ENCODE data around the gene ORC5.
"Not testable (repeated sequence)": the region's sequence is repeated elsewhere in the genome, so short reads cannot be mapped to it uniquely, and the experiment has no call there.

Gene ORC5

DNA sequence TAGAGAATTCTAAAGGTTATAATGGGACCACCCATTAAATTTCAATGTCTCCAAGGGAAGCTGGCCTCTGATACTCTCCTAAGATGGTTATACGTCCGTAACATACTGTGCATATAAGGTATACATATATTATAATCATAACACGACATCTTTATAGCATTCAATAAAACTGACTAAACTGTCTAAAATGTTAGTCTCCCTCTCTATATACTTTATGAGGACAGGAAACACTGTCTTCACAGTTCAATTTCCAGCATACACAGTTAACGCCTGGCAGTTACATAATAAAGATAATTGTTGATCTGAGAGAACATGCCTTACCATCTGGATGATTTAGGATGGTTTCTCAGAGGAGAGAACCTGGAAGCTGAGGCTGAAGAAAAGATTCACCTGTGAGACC is 1.2 kb upstream of the ORC5 start:
- Mint-ChIP-seq H3K4me1 (peaks cover 21% of the 10 kb centered on the region), H3K27me3 (peaks cover 11% of the 10 kb centered on the region), H3K9me3 (no peaks in the 10 kb centered on the region), H3K27ac (no peak overlapping the region), H3K4me3 (peak overlapping the region in 1 of 2 donors; percentile 98)
- ATAC-seq (no peak), DNase-seq (no peak)

DNA sequence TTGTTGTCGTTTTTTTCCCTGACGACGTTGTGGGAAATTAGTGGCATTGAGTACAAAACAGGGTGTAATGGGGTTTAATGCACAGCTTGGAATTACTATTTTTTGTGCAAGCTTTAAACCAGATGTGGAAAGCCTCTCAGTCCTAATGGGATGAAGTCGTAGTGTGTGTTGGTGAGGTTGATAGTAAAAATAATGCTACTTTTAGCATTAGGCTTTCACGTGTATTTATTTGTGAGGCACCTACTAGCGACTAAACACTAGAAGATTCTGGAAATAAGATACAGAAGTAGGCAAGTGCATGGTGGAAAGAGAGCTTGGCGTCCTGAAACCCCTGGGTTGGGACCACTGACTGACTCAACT is 588 bp upstream of the ORC5 start:
- peaks cover 11% of the 10 kb centered on the region for H3K27me3 Mint-ChIP-seq
- H3K9me3 Mint-ChIP-seq, result no peaks in the 10 kb centered on the region
- no peak for ATAC-seq

DNA sequence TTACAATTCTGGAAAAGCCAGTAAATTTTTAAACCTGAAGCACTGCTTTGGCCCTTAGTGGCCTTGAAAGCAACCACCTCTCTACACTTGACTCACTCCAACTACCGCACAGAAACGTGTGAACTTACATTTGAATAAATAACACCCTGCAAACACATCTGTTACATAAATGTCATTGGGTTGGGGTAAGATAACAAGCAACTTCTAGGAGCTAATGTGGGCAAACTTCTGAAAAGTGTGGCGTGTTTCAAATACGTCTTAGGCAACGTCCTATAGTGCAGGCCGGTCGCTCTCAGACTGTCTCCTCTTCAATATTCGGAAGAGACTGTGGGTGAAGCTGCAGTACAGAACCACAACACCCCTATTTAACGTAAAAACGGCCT is 474 bp downstream of the ORC5 start:
- ATAC-seq, result peak; percentile 62
- Mint-ChIP-seq H3K27ac (peak overlapping the region; percentile 97 to 98), H3K27me3 (peaks cover 11% of the 10 kb centered on the region), H3K4me1 (peaks cover 21% of the 10 kb centered on the region), H3K9me3 (no peaks in the 10 kb centered on the region), H3K4me3 (peak overlapping the region; percentile 96 to 98)
- no peak for DNase-seq

More for the DNA sequence above, 588 bp upstream of the ORC5 start:
- peak overlapping the region; percentile 96 to 98 for H3K4me3 Mint-ChIP-seq
- no peak for DNase-seq
- H3K27ac Mint-ChIP-seq, result peak overlapping the region; percentile 97 to 98
- H3K4me1 Mint-ChIP-seq, result peaks cover 21% of the 10 kb centered on the region

DNA sequence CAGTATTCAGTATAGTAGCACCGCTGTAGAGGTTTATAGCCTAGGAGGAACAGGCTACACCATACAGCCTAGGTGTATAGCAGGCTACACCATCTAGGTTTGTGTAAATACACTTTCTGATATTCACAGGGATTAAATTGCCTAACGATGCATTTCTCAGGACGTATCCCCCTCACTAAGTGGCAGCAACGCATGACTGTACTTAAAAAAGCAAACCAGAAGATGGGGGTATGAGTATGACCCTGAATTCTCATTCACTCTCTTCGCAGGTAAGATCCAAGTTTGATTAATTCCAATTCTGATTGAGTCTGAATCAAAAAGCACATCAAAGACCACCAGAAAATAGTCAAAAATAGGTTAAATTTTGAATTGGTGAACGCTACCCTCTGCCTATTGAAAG is 972 bp downstream of the ORC5 start:
- peaks cover 11% of the 10 kb centered on the region for H3K27me3 Mint-ChIP-seq
- DNase-seq (no peak), ATAC-seq (no peak)
- peaks cover 21% of the 10 kb centered on the region for H3K4me1 Mint-ChIP-seq
- H3K4me3 Mint-ChIP-seq, result peak overlapping the region; percentile 96 to 98
- H3K9me3 Mint-ChIP-seq, result no peaks in the 10 kb centered on the region
- peak overlapping the region; percentile 97 to 98 for H3K27ac Mint-ChIP-seq

DNA sequence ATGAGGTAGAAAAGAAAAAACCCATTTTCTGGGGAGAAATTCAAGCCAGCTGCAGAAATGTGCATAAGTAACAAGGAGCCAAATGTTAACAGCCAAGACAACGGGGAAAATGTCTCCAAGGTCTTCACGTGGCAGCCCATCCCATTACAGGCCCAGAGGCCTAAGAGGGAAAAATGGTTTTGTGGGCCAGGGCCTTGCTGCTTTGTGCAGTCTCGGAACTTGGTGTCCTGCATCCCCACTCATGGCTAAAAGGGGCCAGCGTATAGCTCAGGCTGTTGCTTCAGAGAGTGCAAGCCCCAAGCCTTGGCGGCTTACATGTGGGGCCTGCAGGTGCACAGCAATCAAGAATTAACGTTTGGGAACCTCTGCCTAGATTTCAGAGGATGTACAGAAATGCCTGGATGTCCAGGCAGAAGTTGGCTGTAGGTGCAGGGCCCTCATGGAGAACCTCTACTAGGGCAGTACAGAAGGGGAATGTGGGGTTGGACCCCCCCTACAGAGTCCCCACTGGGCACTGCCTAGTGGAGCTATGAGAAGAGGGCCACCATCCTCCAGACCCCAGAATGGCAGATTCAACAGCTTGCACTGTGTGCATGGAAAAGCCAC is 9.0 kb downstream of the ORC5 start:
- Mint-ChIP-seq H3K4me1 (peaks cover 12% of the 10 kb centered on the region), H3K27ac (no peak overlapping the region), H3K27me3 (no peaks in the 10 kb centered on the region), H3K4me3 (no peak overlapping the region), H3K9me3 (peaks cover 0 to 4% of the 10 kb centered on the region in 2 donors)
- ATAC-seq (no peak), DNase-seq (no peak)

DNA sequence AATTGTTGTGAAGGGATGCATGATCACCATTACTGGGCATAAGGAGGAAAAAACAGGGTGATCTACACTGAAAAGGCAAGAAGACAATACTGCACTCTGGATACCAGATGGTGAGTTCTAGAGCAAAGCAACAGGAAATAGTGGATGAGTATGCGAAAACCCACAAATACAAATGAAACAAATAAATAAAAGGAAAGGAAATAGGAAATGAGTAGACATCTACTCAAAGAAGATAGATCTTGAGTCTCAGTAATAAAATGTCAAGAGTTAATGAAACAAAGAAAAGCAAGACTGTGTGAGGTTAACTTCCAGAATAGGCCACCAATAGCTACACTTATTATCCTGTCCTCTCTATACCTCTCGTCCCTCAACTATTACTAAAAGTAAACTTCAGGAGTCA is 11.7 kb downstream of the ORC5 start:
- peak; percentile 82 for ATAC-seq
- Mint-ChIP-seq H3K9me3 (peaks cover 0 to 4% of the 10 kb centered on the region in 2 donors), H3K27ac (no peak overlapping the region), H3K4me1 (peaks cover 12% of the 10 kb centered on the region), H3K27me3 (no peaks in the 10 kb centered on the region), H3K4me3 (no peak overlapping the region)
- DNase-seq, result no peak

DNA sequence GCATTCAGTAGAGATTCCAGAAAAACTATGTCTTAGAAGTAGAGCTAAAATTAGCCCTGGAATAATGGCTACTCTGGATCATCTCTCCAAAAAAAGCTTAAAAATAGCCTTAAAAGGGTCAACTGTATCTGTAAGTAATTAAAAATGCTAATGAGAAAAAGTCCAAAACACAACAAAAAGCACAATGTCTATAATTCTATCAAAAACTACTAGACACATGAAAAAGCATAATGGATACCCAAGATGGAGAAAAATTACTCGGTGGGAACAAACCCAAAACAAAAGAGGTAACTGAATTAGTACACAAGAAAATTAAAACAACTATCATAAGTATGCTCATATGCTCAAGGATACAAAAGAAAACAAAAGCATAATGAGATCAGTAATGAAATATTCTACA is 15.4 kb downstream of the ORC5 start:
- peaks cover 0 to 7% of the 10 kb centered on the region in 2 donors for H3K9me3 Mint-ChIP-seq
- DNase-seq (no peak), ATAC-seq (no peak)
- no peaks in the 10 kb centered on the region for H3K27me3 Mint-ChIP-seq
- no peak overlapping the region for H3K4me3 Mint-ChIP-seq
- peaks cover 6% of the 10 kb centered on the region for H3K4me1 Mint-ChIP-seq
- no peak overlapping the region for H3K27ac Mint-ChIP-seq

DNA sequence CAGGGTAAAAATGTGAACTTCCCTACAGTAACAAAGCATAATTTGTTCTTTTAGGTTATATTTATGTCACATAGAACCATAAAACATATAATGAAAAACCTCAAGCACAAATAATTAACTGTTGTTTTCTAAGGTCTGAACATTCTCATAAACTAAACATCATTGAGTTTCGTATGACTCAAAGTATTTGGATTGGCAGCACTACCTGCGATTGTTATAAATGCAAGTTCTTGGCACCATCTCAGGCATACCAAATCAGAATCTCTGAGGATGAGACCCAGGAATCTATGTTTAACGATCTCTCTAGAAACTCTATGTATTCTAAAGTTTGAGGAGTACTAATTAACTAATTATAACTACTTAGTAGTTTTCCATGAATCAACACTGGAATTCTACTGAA is 22.5 kb downstream of the ORC5 start:
- Mint-ChIP-seq H3K9me3 (peaks cover 0 to 7% of the 10 kb centered on the region in 2 donors), H3K27me3 (no peaks in the 10 kb centered on the region), H3K4me1 (no peaks in the 10 kb centered on the region), H3K4me3 (no peak overlapping the region), H3K27ac (no peak overlapping the region)
- ATAC-seq (no peak), DNase-seq (no peak)

DNA sequence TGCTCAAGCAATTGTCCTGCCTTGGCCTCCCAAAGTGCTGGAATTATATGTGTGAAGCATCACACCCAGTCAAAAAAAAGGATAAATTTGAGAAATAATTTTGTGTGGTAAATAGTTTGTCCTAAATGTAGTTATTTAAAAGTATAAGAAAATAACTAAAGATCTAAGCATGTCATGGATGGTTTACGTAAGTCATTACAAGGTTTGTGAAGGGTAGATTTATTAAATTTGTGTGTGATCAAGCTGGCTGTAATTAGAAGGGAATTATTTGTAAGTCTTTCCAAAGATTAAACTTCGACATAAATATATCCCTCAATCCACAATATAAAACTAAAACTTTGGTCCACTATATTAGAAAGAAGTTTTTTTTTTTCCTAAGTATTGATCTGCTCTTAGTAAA is 28.6 kb downstream of the ORC5 start:
- Mint-ChIP-seq H3K27me3 (no peaks in the 10 kb centered on the region), H3K27ac (no peak overlapping the region), H3K4me3 (no peak overlapping the region), H3K4me1 (no peaks in the 10 kb centered on the region), H3K9me3 (peaks cover 7 to 10% of the 10 kb centered on the region in 2 donors)
- no peak for ATAC-seq
- no peak for DNase-seq

DNA sequence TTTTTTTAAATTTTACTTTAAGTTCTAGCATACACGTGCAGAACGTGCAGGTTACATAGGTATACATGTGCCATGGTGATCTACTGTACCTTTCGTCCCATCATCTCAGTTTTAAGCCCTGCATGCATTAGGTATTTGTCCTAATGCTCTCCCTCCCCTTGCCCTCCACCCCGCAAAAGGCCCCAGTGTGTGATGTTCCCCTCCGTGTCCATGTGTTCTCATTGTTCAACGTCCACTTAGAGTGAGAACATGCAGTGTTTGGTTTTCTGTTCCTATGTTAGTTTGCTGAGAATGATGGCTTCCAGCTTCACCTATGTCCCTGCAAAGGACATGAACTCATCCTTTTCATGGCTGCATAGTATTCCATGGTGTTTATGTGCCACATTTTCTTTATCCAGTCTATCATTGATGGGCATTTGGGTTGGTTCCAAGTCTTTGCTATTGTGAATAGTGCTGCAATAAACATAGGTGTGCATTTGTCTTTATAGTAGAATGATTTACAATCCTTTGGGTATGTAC is 30.2 kb downstream of the ORC5 start:
- H3K4me1 Mint-ChIP-seq, H3K4me3 Mint-ChIP-seq, H3K27ac Mint-ChIP-seq, H3K27me3 Mint-ChIP-seq, ATAC-seq, DNase-seq: not testable (repeated sequence)
- H3K9me3 Mint-ChIP-seq, result peaks cover 7 to 10% of the 10 kb centered on the region in 2 donors

DNA sequence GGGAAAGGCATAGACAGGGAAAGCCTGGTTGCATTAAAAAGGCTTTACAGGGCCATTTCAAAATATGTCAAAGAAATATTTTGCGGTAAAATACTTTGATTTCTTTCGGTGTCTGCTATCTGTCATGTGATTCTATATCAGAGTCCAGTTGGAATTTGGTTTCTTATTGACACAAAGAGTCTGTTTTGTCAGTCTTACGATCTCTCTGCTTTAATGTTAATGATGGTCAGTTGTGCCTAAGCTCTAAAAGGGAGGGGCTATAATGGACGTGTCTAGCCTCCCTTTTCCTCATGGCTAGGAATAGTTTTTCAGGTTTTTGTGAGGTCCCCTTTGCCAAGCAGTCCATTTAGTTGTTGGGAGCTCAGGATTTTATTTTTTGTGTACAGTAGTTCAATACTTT is 31.5 kb downstream of the ORC5 start:
- H3K4me1 Mint-ChIP-seq, result no peaks in the 10 kb centered on the region
- no peak overlapping the region for H3K4me3 Mint-ChIP-seq
- no peaks in the 10 kb centered on the region for H3K27me3 Mint-ChIP-seq
- DNase-seq, result no peak
- no peak for ATAC-seq
- H3K27ac Mint-ChIP-seq, result no peak overlapping the region
- peaks cover 7 to 10% of the 10 kb centered on the region in 2 donors for H3K9me3 Mint-ChIP-seq

DNA sequence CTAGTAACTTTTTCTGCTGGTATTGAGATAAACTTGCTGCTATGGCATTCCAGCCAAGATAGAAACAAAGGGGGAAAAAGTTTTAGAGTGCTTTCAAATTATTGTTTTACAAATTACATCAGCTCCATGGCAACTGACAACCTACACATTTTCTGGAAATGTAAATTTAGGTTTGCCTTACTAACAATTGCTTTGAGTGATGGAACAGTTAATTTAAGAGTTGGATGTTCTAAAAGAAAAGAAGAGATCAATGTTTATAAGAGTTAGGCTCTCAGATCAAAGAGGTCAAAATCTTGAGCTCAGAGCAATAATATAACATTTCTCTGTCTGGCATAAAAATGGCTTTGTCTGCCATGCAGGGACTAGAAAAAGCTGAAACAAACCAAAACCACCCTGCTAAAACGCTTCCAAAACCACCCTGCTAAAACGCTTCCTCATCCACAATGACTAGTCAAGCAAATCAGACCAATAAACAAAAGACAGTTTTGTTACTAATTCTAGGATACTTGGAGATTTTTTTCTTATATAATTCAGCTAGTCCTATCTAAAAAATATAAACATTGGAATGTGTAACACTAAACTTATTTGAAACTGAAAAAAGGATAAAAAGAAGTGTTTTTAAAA is 32.3 kb downstream of the ORC5 start:
- Mint-ChIP-seq H3K27me3 (no peaks in the 10 kb centered on the region), H3K4me1 (no peaks in the 10 kb centered on the region), H3K4me3 (no peak overlapping the region), H3K27ac (no peak overlapping the region), H3K9me3 (peaks cover 7 to 10% of the 10 kb centered on the region in 2 donors)
- DNase-seq (no peak), ATAC-seq (no peak)

DNA sequence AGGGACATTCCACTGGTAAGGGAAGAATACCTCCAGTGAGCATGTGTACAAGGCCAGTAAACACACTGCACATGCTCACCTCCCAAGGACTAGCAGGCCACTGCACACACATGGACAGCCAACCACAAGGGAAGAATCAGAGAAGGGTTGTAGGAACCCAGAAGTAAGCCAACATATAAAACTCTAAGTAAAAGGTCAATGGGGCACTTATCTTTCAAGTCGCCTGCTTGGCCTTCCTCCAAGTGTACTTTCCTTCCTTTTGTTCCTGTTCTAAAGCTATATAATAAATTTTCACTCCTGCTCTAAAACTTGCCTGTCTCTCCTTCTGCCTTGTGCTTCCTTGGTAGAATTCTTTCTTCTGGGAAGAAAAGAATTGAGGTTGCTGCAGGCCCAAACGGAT is 33.0 kb downstream of the ORC5 start:
- Mint-ChIP-seq H3K27me3 (no peaks in the 10 kb centered on the region), H3K9me3 (peaks cover 4 to 7% of the 10 kb centered on the region in 2 donors), H3K4me1 (no peaks in the 10 kb centered on the region), H3K27ac (no peak overlapping the region), H3K4me3 (no peak overlapping the region)
- no peak for ATAC-seq
- no peak for DNase-seq

DNA sequence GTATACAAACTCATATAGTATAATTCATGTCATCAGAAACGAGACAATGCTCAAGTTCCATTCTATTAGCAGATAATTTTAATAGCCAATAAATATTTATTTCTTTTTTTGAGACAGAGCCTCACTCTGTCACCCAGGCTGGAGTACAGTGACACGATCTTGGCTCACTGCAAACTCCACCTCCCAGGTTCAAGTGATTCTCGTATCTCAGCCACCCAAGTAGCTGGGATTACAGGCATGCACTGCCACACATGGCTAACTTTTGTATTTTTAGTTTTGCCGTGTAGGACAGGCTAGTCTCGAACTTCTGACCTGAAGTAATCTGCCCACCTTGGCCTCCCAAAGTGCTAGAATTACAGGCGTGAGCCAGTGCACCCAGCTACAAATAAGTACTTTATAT is 45.7 kb downstream of the ORC5 start:
- Mint-ChIP-seq H3K9me3 (no peaks in the 10 kb centered on the region), H3K4me1 (no peaks in the 10 kb centered on the region), H3K4me3 (no peak overlapping the region), H3K27ac (no peak overlapping the region), H3K27me3 (no peaks in the 10 kb centered on the region)
- DNase-seq (no peak), ATAC-seq (no peak)

DNA sequence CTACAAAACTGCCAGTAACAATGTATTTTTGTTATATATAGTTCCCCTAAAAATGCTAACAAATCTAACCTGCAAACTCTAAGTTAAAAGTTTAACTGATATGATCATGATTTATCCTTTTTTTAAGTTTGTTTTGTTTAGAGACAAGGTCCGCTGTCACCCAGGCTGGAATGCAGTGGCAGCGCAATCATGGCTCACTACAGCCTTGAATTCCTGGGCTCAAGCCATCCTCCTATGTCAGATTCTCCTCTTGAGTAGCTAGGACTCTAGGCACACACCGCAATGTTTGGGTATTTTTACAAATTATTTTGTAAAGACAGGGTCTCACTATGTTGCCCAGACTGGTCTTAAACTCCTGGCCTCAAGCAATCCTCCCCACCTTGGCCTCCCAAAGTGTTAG is 46.6 kb downstream of the ORC5 start:
- Mint-ChIP-seq H3K9me3 (no peaks in the 10 kb centered on the region), H3K4me3 (no peak overlapping the region), H3K27me3 (no peaks in the 10 kb centered on the region), H3K27ac (no peak overlapping the region), H3K4me1 (no peaks in the 10 kb centered on the region)
- DNase-seq (no peak), ATAC-seq (no peak)

DNA sequence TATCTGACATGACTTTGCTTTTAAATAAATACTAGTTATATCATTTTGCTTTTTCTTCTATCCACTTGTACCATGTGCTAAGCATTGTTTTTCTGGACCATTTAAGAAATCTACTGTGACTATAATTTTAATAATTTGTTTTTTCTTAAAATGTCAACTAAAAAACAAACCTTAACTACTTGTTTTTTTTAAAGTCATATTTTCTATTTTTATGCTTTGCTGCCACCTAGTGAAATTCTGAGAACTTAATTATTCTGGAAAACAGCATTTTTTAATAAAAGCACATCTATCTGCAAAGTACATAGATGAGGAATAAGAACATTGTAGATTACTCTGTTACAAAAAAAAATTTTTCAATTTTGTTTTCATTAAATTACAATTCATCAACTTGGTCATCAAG is 47.4 kb downstream of the ORC5 start:
- DNase-seq (no peak), ATAC-seq (no peak)
- Mint-ChIP-seq H3K4me1 (no peaks in the 10 kb centered on the region), H3K27me3 (no peaks in the 10 kb centered on the region), H3K4me3 (no peak overlapping the region), H3K27ac (no peak overlapping the region), H3K9me3 (no peaks in the 10 kb centered on the region)

DNA sequence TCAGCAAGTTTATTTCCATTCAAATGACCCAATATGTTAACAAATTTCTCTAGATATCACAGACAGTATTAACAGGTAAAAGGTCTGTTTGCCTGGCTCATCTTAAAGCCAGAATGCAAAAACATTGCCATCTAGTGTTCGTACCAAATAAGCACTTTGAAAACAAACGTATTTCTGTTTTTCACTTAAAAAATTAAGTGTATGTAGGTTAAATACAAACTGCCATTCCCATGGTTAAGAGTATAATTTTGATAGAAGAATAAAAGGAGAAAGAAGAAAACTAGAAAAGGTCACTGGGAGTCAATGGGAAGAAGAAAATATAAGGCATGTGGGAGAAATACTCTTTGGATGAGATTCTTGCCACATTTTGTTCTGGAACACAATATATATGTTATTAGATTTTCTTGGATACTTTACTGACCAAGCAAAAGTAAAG is 51.0 kb downstream of the ORC5 start:
- Mint-ChIP-seq H3K27ac (no peak overlapping the region), H3K27me3 (no peaks in the 10 kb centered on the region), H3K4me1 (no peaks in the 10 kb centered on the region), H3K4me3 (no peak overlapping the region), H3K9me3 (no peaks in the 10 kb centered on the region)
- DNase-seq, result no peak
- ATAC-seq, result no peak

All from stimulated activated naive CD8-positive, alpha-beta T cell treated with anti-CD3 and anti-CD28 coated beads, Interleukin-15, amount 100 ng/mL, for 72 hours (primary cell).